GM12801 (cell line): ENCODE data around the gene BEND5.

ENCODE experiments used
- TF ChIP-seq, protein P1 (sequence below): IDR thresholded peaks from one replicate; pipeline ENCODE4 v1.5.1; 2011; ENCODE audit warnings: control low read depth; ENCODE audit not compliant: insufficient read length; ENCODE audit errors: extremely low read depth

Gene BEND5

DNA sequence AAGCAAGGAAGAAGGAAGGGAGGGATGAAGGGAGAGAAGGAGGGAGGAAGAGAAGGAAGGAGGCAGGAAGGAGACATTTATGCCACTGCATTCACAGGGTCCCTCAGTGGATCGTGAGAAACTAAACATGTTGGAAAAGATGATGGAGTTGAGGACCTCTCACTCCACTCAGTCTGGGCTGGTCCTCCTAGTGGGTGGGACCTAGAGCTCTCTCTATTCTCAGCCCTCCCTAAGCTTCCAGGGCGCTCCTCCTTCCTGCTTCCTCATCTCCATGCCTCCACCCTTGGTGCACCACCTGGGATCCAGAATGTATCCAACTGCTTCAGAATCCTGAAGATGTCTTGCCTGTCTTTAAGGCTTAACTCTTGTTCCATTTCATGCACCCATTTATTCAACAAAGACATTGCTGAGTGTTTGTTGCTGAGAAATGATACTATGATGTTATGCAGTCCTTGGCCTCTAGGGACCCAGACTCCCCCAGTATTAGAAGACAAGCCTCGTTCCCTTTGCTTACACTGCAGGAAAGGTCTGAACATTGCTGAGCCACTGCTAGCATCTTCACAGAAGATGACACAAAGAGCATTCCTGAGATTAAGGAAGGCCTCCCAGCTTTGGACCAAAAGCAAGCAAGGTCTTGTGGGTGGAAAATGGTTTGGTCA, 88.5 kb downstream of the BEND5 start:
- TF ChIP-seq, protein P1, sequence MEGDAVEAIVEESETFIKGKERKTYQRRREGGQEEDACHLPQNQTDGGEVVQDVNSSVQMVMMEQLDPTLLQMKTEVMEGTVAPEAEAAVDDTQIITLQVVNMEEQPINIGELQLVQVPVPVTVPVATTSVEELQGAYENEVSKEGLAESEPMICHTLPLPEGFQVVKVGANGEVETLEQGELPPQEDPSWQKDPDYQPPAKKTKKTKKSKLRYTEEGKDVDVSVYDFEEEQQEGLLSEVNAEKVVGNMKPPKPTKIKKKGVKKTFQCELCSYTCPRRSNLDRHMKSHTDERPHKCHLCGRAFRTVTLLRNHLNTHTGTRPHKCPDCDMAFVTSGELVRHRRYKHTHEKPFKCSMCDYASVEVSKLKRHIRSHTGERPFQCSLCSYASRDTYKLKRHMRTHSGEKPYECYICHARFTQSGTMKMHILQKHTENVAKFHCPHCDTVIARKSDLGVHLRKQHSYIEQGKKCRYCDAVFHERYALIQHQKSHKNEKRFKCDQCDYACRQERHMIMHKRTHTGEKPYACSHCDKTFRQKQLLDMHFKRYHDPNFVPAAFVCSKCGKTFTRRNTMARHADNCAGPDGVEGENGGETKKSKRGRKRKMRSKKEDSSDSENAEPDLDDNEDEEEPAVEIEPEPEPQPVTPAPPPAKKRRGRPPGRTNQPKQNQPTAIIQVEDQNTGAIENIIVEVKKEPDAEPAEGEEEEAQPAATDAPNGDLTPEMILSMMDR = no peak

DNA sequence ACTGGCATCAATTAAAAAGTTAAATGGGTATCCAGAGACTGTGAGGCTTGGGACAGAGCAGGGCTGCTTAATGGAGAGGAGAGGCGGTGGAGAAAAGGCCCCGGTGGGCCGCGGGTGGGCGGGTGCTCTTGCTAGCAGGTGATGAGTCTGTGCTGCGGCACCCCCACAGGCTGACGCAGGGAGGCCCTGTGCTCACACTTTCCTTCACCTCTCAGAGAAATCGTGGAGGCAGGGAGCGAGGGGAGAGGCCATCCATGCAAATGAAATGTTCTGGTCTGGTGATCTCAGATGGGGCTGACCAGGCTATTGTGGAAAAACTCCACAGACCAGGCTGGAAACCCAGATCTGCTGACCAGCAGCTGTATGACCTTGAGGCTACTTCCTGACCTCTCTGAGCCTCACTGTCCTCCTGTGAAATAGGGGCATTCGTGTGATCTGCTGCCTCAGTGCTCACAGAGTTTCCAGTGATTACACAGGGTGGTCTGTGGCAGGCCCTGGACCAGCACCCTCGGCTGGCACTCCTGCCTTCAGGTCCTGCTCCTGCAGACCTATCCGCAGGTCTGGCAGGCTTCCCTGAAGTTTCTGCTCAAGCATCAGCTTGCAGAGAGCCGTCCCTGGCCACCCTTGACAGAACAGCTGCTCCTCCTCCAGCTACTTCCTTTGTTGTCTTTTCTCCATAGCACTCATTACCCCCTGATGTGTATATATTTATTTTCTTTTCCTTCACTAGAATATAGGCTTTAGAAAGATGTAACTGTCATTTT, 89.2 kb downstream of the BEND5 start:
- TF ChIP-seq, protein P1 = no peak

DNA sequence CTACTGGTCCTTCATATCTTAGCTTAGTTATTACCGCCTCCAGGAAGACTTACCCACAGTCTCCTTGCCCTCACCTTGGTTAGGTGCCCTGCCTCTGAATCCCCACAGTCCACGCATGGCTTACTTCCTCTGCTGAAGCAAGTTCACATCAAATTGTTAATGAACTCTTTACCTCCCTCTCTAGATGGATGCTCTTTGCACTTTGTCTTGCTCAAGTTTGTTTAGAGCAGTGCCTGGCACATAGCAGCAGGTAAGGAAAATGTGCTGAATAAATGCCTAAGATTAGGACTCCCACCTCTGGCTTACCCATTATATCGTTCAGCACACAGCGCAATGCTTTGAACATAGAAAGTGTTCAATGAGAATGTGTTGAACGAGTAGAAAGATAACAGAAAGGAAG, 90.5 kb downstream of the BEND5 start:
- TF ChIP-seq, protein P1 = no peak

DNA sequence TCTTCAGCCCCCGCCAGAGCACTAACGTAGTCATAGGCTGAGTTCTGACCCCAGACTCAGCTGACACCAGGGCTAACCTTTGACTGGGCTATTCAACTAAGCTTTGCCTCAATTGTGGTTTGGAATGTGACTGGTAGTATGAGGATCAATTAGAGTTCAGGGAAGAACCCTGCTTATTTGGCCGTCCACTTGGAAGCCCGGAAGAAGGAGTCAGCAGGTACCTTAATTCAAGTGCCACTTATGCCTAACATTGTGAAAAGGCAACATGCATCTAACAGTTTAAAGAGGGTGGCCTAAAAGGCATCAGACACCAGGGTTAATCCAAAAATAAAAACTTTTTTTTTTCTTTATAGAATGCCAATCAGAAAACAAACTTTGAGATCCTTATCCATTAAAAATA, 92.3 kb downstream of the BEND5 start:
- TF ChIP-seq, protein P1 = no peak

DNA sequence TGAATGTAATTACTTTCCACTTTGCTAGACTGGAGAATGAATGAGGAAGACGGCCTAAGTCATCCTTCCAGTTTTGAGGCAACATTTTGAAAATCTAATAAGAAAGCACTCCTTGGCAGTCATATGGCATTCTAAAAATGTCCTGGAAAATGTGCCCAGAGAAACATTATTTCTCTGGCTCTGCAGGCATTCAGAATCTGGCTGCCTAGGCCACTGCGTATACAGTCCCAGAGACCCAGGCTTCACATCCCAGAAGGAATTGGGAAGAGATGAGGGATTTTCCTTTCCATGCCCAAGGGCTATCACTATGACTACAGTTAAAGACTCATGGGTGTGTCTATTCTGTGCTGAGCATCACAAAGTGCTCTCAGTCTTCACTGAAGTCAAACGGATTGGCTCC, 92.9 kb downstream of the BEND5 start:
- TF ChIP-seq, protein P1 = no peak

DNA sequence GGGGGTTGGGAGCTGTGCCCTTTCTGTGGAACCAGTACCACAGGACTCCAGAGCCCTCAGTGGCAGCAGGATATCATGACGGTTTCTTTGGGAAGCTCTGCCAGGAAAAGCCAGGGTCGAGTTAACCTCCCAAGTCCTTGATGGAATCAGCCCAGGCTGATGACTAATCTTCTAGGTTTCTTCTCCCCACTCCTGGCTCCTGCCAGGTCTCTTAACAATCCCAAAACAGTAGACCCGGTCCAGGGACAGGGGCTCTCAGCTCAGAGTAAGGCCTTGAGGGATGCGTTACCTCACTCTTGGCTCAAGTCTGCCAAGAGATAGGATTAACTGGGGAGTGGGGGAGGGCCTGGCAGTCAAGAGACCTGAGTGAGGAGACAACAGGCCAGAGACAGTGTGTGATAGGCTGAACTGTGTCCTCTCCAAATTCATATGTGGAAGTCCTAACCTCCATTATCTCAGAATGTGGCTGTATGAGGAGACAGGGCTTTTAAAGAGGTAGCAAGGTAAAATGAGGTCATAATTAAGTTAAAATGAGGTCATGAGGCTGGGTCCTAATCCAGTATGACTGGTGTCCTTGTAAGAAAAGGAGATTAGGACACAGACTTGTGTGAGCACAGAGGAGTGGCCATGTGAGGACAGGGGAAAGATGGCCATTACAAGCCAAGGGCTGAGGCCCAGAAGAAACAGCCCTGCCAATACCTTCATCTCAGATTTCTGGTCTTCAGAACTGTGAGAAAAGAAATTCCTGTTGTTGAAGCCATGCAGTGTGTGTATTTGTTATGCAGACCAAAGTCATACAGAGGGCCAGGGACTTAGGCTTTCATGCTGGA, 95.0 kb downstream of the BEND5 start:
- TF ChIP-seq, protein P1 = no peak

DNA sequence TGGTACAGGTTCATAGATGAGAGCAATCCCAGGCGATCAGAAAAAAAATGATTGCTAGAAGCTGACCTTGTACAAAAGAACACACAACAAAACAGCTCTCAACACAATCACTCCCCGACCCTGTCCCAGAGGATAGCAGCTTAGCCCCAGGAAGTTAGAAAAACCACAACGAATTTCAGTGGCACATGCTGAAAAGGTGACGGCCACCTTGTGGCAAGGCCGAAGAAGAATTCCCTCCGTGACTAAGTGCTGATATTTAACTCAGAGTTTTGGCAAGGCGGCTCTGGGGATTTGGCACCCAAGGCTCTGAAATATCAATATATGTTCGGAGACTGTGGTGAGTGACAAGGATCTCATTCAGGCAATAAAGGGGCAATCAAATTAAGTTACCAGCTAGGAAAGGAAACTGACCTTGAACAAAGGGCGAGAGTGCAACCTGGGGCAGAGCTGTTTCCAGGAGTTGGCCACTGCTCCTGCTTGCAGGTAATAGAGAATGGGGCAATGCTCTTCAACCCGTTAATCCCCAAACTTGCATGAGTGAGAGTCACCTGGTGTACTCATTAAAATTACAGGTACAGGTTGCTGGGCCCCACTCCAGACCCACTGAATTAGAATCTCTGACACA, 96.2 kb downstream of the BEND5 start:
- TF ChIP-seq, protein P1 = no peak
